GM19468 (cell line): ENCODE data around the gene SLC26A5.
"Not testable (repeated sequence)": the region's sequence is repeated elsewhere in the genome, so short reads cannot be mapped to it uniquely, and the experiment has no call there.

ENCODE experiments used
- ATAC-seq: cut with Tn5 transposase; IDR thresholded peaks from one replicate; pipeline ENCODE4 v1.9.1; 2021; ENCODE audit warnings: mild to moderate bottlenecking, moderate library complexity, moderate number of reproducible peaks; ENCODE audit not compliant: unreplicated experiment; ENCODE audit errors: extremely low read depth

Gene SLC26A5

DNA sequence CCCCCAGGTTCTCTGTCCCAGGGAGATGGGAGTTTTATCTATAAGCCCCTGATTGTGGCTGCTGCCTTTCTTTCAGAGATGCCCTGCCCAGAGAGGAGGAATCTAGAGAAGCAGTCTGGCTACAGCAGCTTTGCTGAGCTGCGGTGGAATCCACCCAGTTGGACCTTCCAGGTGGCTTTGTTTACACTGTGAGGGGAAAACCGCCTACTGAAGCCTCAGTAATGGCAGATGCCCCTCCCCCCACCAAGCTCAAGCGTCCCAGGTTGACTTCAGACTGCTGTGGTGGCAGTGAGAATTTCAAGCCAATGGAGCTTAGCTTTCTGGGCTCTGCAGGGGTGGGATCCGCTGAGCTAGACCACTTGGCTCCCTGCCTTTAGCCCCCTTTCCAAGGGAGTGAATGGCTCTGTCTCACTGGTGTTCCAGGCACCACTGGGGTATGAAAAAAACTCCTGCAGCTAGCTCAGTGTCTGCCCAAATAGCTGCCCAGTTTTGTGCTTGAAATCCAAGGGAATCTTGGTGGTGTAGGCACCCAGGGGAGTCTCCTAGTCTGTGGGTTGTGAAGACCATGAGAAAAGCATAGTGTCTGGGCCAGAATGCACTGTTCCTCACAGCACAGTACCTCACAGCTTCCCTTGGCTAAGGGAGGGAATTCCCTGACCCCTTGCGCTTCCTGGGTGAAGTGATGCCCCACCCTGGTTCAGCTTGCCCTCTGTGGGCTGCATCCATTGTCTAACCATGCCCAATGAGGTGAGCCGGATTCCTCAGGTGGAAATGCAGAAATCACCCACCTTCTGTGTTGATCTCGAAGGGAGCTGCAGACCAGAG, 40.0 kb downstream of the SLC26A5 start:
- ATAC-seq, result not testable (repeated sequence)

- not testable (repeated sequence) for ATAC-seq
Observed at GRCh38 chr7:103399687-103400086, 46.3 kb downstream of the SLC26A5 start.

- ATAC-seq, result no peak
Observed at GRCh38 chr7:103398483-103399127, 47.4 kb downstream of the SLC26A5 start.

- no peak for ATAC-seq
Observed at GRCh38 chr7:103396471-103396870, 49.5 kb downstream of the SLC26A5 start.

- ATAC-seq, result no peak
Observed at GRCh38 chr7:103395071-103395470, 50.9 kb downstream of the SLC26A5 start.

DNA sequence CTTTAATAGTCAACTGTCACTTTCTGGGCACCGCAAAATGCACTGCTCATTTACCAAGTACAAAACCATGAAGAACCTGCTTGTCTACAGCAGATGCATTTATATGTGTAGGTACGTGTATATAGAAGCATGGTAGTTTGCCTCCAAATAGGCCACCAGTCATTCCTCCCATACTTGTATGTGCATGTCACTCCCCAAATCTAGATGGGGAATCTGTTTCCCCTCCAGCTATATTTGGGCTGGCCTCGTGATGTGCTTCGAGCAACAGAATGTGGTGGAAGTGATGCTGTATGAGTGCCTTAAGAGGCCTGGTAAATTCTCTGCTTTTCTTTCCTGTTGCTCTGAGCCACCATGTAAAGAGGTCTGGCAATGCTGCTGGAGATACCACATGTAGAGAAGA, 51.4 kb downstream of the SLC26A5 start:
- no peak for ATAC-seq

DNA sequence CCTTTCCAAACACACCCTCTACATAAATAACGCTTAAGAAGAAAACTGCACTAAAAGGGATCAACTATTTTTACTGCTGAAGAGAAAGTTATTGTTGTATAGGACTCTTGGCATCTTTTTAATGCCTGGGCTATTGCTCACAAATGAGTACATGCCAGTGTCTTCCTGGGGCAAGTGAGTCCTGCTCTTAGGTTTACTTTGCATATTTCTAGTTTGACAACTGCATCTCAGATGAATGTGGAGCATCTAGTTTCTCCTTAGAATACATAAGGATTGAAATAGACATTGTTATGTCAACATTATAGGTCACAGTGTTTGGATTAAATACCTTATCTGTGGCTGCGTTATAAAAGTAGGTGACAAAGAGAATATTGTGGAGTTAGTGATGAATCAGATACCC, 54.0 kb downstream of the SLC26A5 start:
- no peak for ATAC-seq

DNA sequence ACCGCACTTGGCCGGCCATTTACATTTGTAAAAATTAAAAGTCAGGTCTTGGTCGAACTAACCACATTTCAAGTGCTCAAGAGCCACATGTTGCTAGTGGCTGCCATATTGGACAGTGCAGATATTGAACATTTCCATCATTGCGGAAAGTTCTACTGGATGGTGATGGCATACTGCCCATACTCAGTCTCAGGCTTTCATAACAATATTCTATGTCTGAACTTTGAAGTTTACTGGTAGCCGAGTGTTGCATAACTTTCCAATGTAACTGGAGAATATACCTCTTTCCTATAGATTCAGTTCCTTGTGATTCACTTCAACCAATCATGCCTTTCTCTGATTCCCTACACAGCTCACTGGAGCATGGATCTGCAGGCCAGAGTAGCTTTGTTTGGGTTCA, 54.9 kb downstream of the SLC26A5 start:
- ATAC-seq, result no peak

DNA sequence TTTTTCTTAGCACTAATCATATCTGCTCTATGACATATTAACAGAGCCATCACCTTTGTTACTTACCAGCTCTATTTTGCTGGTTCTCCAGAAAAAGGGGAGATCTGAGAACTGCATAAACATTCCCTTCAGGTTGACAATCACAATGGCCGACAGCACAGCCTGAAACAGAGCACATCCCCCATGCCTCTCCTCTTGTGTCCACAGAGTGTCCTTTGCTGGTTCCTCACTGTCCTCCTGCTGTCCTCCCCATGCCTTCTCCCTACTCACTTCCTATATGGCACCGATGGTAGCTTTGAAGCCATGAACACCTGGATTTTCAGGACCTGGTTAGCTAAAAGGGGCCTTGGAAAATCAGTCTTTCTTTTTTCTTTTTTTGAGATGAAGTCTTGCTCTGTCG, 56.7 kb downstream of the SLC26A5 start:
- ATAC-seq, result no peak

GRCh38 chr7:103388469-103389140, 57.4 kb downstream of the SLC26A5 start:
- no peak for ATAC-seq

GRCh38 chr7:103387242-103387641, 58.8 kb downstream of the SLC26A5 start:
- no peak for ATAC-seq

DNA sequence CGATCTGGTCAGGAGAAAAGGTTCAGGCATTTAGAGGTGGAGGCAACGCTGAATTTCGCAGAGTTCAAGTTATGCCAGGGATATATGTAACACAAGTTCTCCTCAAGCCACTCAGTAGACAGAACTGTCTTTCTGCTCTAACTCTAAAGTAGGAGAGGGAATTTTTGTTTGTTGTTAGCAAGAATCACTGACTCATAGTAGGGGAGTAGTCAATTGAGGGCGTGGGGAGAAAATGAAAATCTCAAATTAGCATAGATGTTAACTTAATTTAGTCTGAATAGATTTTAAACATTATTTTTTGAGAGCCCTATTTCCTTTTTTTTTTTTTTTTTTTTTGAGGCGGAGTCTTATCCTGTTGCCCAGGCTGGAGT, 64.0 kb downstream of the SLC26A5 start:
- no peak for ATAC-seq

- ATAC-seq, result no peak
Observed at GRCh38 chr7:103381280-103382031, 64.6 kb downstream of the SLC26A5 start.

DNA sequence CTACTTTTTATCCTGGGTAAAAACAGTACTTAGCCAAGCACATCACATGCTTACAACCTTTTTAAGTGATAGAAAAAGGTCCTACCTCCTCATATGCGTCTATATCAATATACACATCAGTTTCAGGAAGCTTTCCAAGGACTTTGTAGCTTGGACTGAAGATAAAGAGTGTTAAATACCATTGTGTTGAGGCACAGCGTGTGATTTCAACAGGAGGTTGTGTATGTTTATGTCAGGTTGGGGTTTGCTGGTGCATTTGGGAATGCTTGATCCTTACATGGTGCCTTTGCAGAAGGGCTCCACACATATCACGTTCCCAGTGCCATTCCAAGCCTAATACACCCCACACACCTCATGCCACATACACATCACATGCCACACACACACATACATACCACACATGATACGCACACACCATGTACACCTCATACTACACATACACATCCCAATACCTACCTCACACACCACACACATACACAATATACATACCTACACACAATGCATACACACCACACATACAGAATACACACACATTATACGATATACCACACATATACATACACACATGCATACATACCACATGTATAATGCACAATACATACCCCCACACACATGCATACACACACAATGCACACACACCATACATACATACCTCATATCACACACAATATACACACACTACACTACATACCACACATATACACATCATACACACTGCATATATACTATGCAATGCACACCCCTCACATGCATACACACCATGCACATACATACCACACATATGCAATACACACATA, 65.4 kb downstream of the SLC26A5 start:
- ATAC-seq, result no peak

GRCh38 chr7:103379270-103379975, 66.6 kb downstream of the SLC26A5 start:
- no peak for ATAC-seq

- no peak for ATAC-seq
Observed at GRCh38 chr7:103373866-103374643, 72.0 kb downstream of the SLC26A5 start.

DNA sequence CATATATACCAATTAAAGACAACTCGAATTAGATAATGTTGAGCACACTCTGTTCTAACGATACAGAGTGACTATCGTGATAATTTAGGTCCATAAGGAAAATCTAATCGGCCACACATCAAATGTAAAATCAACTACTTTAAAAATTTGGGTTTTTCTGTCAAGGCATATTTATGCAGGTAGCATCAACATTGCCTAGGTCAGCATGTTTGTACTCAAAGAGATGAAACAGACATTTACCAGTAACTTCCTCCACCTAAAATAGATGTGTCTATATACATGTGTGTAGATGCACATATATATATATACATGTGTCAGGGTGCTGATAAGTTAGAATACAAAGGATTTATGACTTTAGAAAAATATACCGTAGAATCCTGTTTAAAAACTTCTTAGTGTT, 76.6 kb downstream of the SLC26A5 start:
- ATAC-seq, result no peak

DNA sequence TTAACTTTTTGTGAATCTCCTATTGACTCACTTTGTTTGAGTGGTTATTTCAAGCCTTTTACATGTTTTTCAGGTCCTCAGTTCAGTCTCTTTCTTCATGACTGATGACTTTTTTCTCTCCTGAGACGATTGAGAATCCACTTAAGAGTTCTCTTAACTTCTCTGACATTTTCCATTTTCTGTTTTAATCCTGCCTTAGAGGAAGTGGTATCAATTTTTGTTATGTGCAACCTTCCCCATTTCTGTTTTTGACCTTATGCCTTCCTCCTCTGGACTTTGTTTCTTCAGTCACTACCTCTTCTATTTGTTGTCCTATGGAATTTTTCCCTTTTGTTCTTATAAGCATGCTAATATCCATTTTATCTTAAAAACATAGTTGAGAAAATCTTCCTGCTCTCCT, 96.2 kb downstream of the SLC26A5 start:
- no peak for ATAC-seq
